Stimulated activated naive CD8-positive, alpha-beta T cell treated with anti-CD3 and anti-CD28 coated beads, Interleukin-15, Interleukin-2, amounts not matched to agents 100 ng/mL and 50 ng/mL, for 24 hours (primary cell): Measurements from ENCODE around the gene OR6P1.

ENCODE experiments used
- H3K27ac Mint-ChIP-seq: one replicate; pipeline ENCODE4 v1.8.0; 2021; ENCODE audit warnings: mild to moderate bottlenecking, mixed read lengths
- H3K27me3 Mint-ChIP-seq: one replicate; pipeline ENCODE4 v1.8.0; 2021; ENCODE audit warnings: mixed read lengths
- H3K36me3 Mint-ChIP-seq: one replicate; pipeline ENCODE4 v1.8.0; 2021; ENCODE audit warnings: low read depth, mixed read lengths
- H3K4me1 Mint-ChIP-seq: one replicate; pipeline ENCODE4 v1.8.0; 2021; ENCODE audit warnings: low read depth, mixed read lengths
- H3K4me3 Mint-ChIP-seq: one replicate; pipeline ENCODE4 v1.8.0; 2021; ENCODE audit warnings: mild to moderate bottlenecking, mixed read lengths
- H3K9me3 Mint-ChIP-seq: one replicate; pipeline ENCODE4 v1.8.0; 2021; ENCODE audit warnings: mixed read lengths

Gene OR6P1

DNA sequence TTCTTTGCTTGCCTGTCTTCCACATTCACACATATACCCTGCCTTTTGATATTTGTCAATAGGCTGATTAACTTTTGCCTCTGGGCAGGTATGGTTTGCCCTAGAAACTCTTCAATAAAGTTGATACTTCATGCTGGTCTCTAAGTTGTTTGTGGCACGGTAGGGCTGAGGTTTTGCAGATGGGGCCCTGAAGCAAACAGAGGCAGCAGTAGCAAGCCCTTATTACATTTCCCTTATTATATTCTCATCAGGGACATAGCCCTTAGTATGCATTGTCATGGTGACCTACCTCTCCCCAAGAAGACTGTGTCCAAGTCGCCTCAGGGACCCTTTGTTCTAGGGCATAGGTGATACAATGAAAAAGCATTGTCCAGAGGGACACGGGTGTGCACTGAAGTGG is at the start of gene OR6P1:
Gene OR6P1, minus strand, starts transcription at position 101 of the 400 bp plus-strand sequence. CDS start 6,976 bp downstream, outside the sequence.
- no peaks in the 10 kb centered on the region for H3K9me3 Mint-ChIP-seq
- H3K36me3 Mint-ChIP-seq, result no peaks in the 10 kb centered on the region
- H3K27me3 Mint-ChIP-seq, result peaks cover 28% of the 10 kb centered on the region
- H3K27ac Mint-ChIP-seq, result no peak within 1 kb of the TSS
- no peaks in the 10 kb centered on the region for H3K4me1 Mint-ChIP-seq
- H3K4me3 Mint-ChIP-seq, result no peak within 1 kb of the TSS

- Mint-ChIP-seq H3K4me1 (no peaks in the 10 kb centered on the region), H3K36me3 (no peaks in the 10 kb centered on the region), H3K27me3 (no peaks in the 10 kb centered on the region), H3K9me3 (no peaks in the 10 kb centered on the region), H3K27ac (no peak overlapping the region), H3K4me3 (no peak overlapping the region)
These were observed 43.4 kb upstream of the OR6P1 start for GRCh38 chr1:158613764-158614163.

DNA sequence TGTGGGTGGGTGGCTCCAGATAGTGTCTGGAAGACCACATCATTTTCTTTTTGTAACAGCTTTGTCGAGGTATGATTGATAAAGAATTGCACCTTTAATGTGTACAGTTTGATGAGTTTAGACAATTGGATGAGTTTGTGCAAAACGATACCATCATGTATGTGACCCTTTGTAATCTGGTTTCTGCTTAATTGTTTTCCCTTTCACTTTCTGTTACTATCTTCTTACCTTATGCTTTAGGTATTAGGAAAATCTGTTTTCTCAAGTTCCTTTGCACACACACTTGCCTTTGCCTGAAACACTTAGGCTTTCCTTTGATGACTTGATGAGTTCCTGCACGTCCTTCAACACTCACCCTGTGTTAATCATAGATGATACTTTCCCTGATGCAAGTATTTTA is 41.5 kb upstream of the OR6P1 start:
- no peaks in the 10 kb centered on the region for H3K27me3 Mint-ChIP-seq
- H3K4me1 Mint-ChIP-seq, result no peaks in the 10 kb centered on the region
- no peak overlapping the region for H3K27ac Mint-ChIP-seq
- no peaks in the 10 kb centered on the region for H3K36me3 Mint-ChIP-seq
- H3K4me3 Mint-ChIP-seq, result no peak overlapping the region
- no peaks in the 10 kb centered on the region for H3K9me3 Mint-ChIP-seq

DNA sequence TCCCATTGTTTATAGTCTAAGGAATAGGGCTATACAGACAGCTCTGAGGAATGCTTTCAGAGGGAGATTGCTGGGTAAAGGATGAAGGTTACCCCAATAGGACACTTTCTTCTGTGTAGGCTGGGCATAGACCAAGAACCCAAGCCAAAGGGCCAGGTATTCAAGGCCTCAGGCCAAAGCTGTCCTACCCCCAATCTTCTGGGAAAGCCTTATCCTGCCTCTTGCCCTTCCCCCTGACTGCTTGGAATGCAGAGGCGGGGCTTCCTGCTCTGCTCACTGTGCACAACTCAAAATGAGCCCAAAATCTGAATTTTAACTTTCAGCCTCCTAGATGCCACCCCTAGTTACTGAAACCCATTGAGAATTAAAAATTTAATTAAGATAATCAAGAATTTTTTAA is 36.9 kb upstream of the OR6P1 start:
- Mint-ChIP-seq H3K27ac (no peak overlapping the region), H3K4me3 (no peak overlapping the region), H3K27me3 (no peaks in the 10 kb centered on the region), H3K9me3 (no peaks in the 10 kb centered on the region), H3K36me3 (no peaks in the 10 kb centered on the region), H3K4me1 (no peaks in the 10 kb centered on the region)

DNA sequence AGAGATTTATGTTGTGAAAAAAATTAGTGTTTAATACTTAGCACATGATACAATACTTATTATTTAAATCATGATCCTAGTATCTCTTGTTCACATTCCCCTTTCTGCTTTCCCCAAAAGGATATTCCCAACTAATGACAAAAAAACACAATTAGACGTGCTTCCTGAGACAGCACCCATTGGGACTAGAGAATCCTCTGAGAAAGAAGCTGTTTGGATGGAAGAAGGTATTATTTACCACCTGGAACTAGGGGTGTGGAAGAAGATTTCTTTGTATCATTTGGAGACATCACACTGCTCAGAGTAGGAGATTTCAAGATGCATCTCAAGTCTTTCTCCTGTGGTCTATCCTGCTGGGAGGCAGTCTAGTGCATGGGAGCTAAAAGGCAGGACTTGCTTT is 34.6 kb upstream of the OR6P1 start, which contains the start of gene OR10Z1:
Gene OR10Z1, plus strand, starts transcription at position 301 of the 400 bp plus-strand sequence. CDS start 1,171 bp downstream, outside the sequence.
- Mint-ChIP-seq H3K27ac (no peak within 1 kb of the TSS), H3K4me3 (no peak within 1 kb of the TSS), H3K4me1 (no peaks in the 10 kb centered on the region), H3K27me3 (no peaks in the 10 kb centered on the region), H3K9me3 (no peaks in the 10 kb centered on the region), H3K36me3 (no peaks in the 10 kb centered on the region)

- Mint-ChIP-seq H3K27me3 (peaks cover 7% of the 10 kb centered on the region), H3K36me3 (peaks cover 8% of the 10 kb centered on the region), H3K4me3 (no peak overlapping the region)
These were observed 30.4 kb upstream of the OR6P1 start for GRCh38 chr1:158600735-158601134.

GRCh38 chr1:158586942-158587341 is 16.6 kb upstream of the OR6P1 start:
- Mint-ChIP-seq H3K4me3 (no peak overlapping the region), H3K9me3 (peaks cover 9% of the 10 kb centered on the region), H3K36me3 (no peaks in the 10 kb centered on the region), H3K4me1 (no peaks in the 10 kb centered on the region), H3K27me3 (peaks cover 13% of the 10 kb centered on the region), H3K27ac (no peak overlapping the region)

More at GRCh38 chr1:158600735-158601134, 30.4 kb upstream of the OR6P1 start:
- H3K27ac Mint-ChIP-seq, result no peak overlapping the region
- peaks cover 23% of the 10 kb centered on the region for H3K9me3 Mint-ChIP-seq
- H3K4me1 Mint-ChIP-seq, result no peaks in the 10 kb centered on the region

GRCh38 chr1:158583962-158584361 is 13.6 kb upstream of the OR6P1 start:
- peaks cover 18% of the 10 kb centered on the region for H3K27me3 Mint-ChIP-seq
- no peaks in the 10 kb centered on the region for H3K4me1 Mint-ChIP-seq
- peaks cover 7% of the 10 kb centered on the region for H3K9me3 Mint-ChIP-seq
- no peak overlapping the region for H3K4me3 Mint-ChIP-seq
- no peaks in the 10 kb centered on the region for H3K36me3 Mint-ChIP-seq
- no peak overlapping the region for H3K27ac Mint-ChIP-seq

DNA sequence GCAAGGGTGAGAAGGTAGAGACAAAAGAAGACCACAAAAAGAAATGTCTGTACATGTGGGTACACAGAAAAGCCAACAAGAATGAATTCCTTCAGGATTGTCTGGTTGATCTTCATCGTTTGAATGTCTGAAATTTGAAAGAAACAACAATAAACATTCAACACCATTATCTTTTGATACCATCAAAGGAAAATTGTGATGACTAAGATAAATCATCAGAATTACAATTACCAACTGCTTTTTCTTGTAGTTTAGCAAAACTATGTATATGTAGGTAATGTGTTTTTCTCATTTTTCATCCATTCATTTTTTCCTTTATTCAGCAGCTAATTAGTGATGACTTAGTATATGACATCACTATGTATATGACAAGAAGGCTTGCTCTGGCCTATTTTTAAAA is 9.4 kb upstream of the OR6P1 start, which contains the start of gene OR10X1:
Gene OR10X1, minus strand, starts transcription at position 167 of the 400 bp plus-strand sequence. Its CDS starts 0 bp downstream, at position 167.
- H3K36me3 Mint-ChIP-seq, result no peaks in the 10 kb centered on the region
- no peak within 1 kb of the TSS for H3K27ac Mint-ChIP-seq
- no peaks in the 10 kb centered on the region for H3K4me1 Mint-ChIP-seq
- no peak within 1 kb of the TSS for H3K4me3 Mint-ChIP-seq
- H3K9me3 Mint-ChIP-seq, result no peaks in the 10 kb centered on the region
- peaks cover 28% of the 10 kb centered on the region for H3K27me3 Mint-ChIP-seq

GRCh38 chr1:158577561-158577960 is 7.2 kb upstream of the OR6P1 start:
- Mint-ChIP-seq H3K4me3 (no peak overlapping the region), H3K9me3 (no peaks in the 10 kb centered on the region), H3K4me1 (no peaks in the 10 kb centered on the region), H3K36me3 (no peaks in the 10 kb centered on the region), H3K27ac (no peak overlapping the region), H3K27me3 (peaks cover 35% of the 10 kb centered on the region)

DNA sequence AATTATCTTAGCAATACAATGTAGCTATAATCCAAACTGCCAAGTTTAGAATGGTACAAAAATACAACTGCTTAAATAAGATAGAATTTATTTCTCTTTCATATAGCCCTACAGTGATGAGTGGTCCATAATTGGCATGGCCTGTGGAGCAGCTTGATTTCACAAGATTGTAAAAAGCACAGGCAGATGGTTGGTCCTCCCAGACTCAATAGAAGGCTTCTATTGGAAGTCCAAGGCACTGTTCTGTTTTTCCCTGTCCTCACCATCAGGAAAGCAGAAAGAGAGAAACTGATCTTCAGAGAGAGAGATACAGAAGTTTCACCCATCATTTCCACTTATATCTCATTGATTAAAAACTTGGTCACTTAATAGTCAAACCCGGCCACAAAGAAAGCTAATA is 1.8 kb upstream of the OR6P1 start:
- H3K4me1 Mint-ChIP-seq, result no peaks in the 10 kb centered on the region
- H3K9me3 Mint-ChIP-seq, result no peaks in the 10 kb centered on the region
- peaks cover 28% of the 10 kb centered on the region for H3K27me3 Mint-ChIP-seq
- H3K27ac Mint-ChIP-seq, result no peak overlapping the region
- no peak overlapping the region for H3K4me3 Mint-ChIP-seq
- no peaks in the 10 kb centered on the region for H3K36me3 Mint-ChIP-seq

- H3K4me3 Mint-ChIP-seq, result no peak overlapping the region
- H3K27me3 Mint-ChIP-seq, result peaks cover 5% of the 10 kb centered on the region
- no peaks in the 10 kb centered on the region for H3K9me3 Mint-ChIP-seq
- no peak overlapping the region for H3K27ac Mint-ChIP-seq
- peaks cover 6% of the 10 kb centered on the region for H3K4me1 Mint-ChIP-seq
- H3K36me3 Mint-ChIP-seq, result no peaks in the 10 kb centered on the region
These were observed 5.8 kb downstream of the OR6P1 start for GRCh38 chr1:158564608-158565007.

DNA sequence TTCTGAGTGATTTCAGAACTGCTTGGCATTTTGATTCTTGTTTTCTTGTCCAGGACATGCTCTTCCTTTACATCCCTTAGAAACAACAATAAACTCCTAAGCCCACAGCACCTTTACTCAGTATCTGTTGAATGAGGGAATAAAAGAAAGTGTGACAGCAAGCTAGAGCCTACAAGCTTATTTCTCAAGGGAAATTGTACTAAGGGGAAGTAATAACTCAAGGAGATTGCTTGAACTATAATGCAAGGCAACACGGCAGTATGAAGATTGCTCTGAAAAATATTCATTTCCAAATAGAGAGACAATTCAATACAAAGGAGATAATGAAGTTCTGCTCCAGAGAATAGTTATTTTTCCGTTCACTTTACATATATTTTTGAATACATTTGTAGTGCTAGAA is 6.5 kb downstream of the OR6P1 start:
- Mint-ChIP-seq H3K27me3 (peaks cover 5% of the 10 kb centered on the region), H3K4me1 (peaks cover 6% of the 10 kb centered on the region), H3K27ac (no peak overlapping the region), H3K36me3 (no peaks in the 10 kb centered on the region), H3K9me3 (no peaks in the 10 kb centered on the region), H3K4me3 (no peak overlapping the region)

- Mint-ChIP-seq H3K27ac (no peak overlapping the region), H3K4me1 (peaks cover 6% of the 10 kb centered on the region), H3K4me3 (no peak overlapping the region), H3K36me3 (no peaks in the 10 kb centered on the region), H3K27me3 (peaks cover 3% of the 10 kb centered on the region), H3K9me3 (no peaks in the 10 kb centered on the region)
These were observed 10.7 kb downstream of the OR6P1 start for GRCh38 chr1:158559696-158560095.

GRCh38 chr1:158554352-158554751 is 16.0 kb downstream of the OR6P1 start, which contains the start of gene OR6Y1:
Gene OR6Y1 (minus strand): TSS chr1:158554405. CDS start chr1:158548105, 6,300 bp downstream.
- H3K9me3 Mint-ChIP-seq, result no peaks in the 10 kb centered on the region
- H3K36me3 Mint-ChIP-seq, result no peaks in the 10 kb centered on the region
- H3K27me3 Mint-ChIP-seq, result peaks cover 5% of the 10 kb centered on the region
- no peak within 1 kb of the TSS for H3K27ac Mint-ChIP-seq
- H3K4me3 Mint-ChIP-seq, result no peak within 1 kb of the TSS
- H3K4me1 Mint-ChIP-seq, result no peaks in the 10 kb centered on the region

GRCh38 chr1:158552296-158552695 is 18.1 kb downstream of the OR6P1 start:
- H3K9me3 Mint-ChIP-seq, result no peaks in the 10 kb centered on the region
- H3K27me3 Mint-ChIP-seq, result peaks cover 5% of the 10 kb centered on the region
- H3K36me3 Mint-ChIP-seq, result no peaks in the 10 kb centered on the region
- H3K4me1 Mint-ChIP-seq, result no peaks in the 10 kb centered on the region
- no peak overlapping the region for H3K4me3 Mint-ChIP-seq
- no peak overlapping the region for H3K27ac Mint-ChIP-seq
